Upper lobe of right lung (tissue), 1 donor: Measurements from ENCODE around the gene SLC15A3. TPM values are rescaled to one million over a fixed set of nuclear protein-coding genes. Genes with fewer than 3 reads are reported as not detected.

ENCODE experiments used
- ATAC-seq: fragments of 200-7000 bp; cut with Tn5 transposase; one replicate; pipeline ENCODE4 v1.9.1; 2020; ENCODE audit warnings: mild to moderate bottlenecking, moderate library complexity
- DNase-seq: peaks from one replicate; pipeline ENCODE4 v3.0.0-alpha.2; 2020
- H3K27ac ChIP-seq: fragments of 200-600 bp; one replicate; pipeline ENCODE4 v1.8.0; 2022
- H3K27me3 ChIP-seq: fragments of 200-600 bp; one replicate; pipeline ENCODE4 v1.8.0; 2022; ENCODE audit warnings: mild to moderate bottlenecking
- H3K36me3 ChIP-seq: fragments of 200-600 bp; one replicate; pipeline ENCODE4 v1.8.0; 2022
- H3K4me1 ChIP-seq: fragments of 200-600 bp; one replicate; pipeline ENCODE4 v1.8.0; 2022
- H3K4me3 ChIP-seq: fragments of 200-600 bp; one replicate; pipeline ENCODE4 v1.8.0; 2022; ENCODE audit warnings: mild to moderate bottlenecking
- H3K9me3 ChIP-seq: fragments of 200-600 bp; one replicate; pipeline ENCODE4 v1.8.0; 2022
- CTCF ChIP-seq: fragments of 200-600 bp; IDR thresholded peaks from one replicate; pipeline ENCODE4 v1.8.0; 2022; ENCODE audit warnings: antibody characterized with exemption
- intact Hi-C: fragments of 100-400 bp; cut with DNase I; formaldehyde crosslinking; loops from one replicate; pipeline ENCODE4 v1.11.0; 2022
- total RNA-seq: library from RNA; stranded (reverse); fragmentation: NEBNext Ultra II Directional; extraction: Animal tissue kit (Norgen Biotek cat#: 25700); gene quantifications from one replicate; pipeline ENCODE4 v1.2.1, GENCODE V29; 2021
- donor health status: DM: no; HTN: yes; CAD: no; lungs with severe emphysema.

SLC15A3 gene
- total RNA-seq, 1 donor from 2014 or later, result 139 TPM

DNA sequence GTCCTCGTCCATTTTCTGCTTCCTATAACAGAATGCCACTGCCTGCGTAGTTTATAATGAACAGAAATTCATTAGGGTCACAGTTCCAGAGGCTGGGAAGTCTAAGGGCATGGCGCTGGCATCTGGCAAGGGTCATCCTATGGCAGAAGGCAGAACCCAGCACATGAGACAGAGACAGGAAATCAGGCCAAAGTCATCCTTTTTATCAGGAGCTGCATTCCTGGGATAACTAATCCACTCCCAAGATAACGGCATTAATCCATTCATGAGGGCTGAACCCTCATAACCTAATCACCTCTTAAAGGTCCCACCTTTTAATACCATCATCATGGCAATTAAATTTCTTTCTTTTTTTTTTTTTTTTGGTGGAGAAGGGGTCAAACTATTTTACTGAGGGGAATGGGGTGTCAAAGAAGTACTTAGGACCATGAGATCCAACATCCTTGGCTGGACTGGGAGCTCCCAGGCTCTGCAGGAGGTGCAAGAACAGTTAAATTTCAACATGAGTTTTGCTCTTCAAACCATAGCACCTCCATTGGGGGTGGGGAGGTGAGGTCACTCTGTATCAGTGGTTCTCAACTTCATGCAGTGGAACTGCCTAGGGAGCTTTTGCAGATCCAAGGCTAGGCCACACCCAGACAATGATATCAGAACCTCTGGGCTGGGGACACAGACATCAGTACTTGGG is 33.6 kb downstream of the SLC15A3 start:
- no peak for TF ChIP-seq CTCF
- peaks cover 38% of the 10 kb centered on the region for H3K36me3 ChIP-seq
- DNase-seq, result no peak
- no peaks in the 10 kb centered on the region for H3K9me3 ChIP-seq
- no peak overlapping the region for H3K4me3 ChIP-seq
- H3K27ac ChIP-seq, result no peak overlapping the region
- no peak for ATAC-seq
- H3K4me1 ChIP-seq, result peaks cover 34% of the 10 kb centered on the region
- H3K27me3 ChIP-seq, result no peaks in the 10 kb centered on the region
- intact Hi-C loops, result no loop called here

DNA sequence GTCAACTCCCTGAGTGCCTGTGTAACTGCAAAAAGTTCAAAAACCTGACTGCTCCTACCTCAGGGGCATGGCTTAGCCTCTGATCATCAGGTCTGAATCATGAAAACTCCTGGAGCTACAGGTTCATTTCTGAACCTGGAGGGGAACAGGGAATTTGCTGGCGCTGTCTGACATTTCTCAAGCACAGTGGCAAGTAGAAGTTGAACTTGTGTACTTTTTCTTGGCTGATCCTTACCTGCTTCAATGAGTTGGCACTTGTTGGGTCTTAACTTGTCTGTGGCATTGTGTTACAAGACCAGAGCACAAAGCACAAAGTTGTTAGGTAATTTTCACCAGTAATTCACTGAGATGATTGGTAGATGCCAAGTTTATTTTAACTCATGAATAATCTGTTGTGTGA is 34.7 kb downstream of the SLC15A3 start:
- no peak overlapping the region for H3K27ac ChIP-seq
- peaks cover 39% of the 10 kb centered on the region for H3K4me1 ChIP-seq
- ATAC-seq, result no peak
- H3K4me3 ChIP-seq, result no peak overlapping the region
- no peak for DNase-seq
- H3K27me3 ChIP-seq, result no peaks in the 10 kb centered on the region
- no peaks in the 10 kb centered on the region for H3K9me3 ChIP-seq
- intact Hi-C loops, result no loop called here
- TF ChIP-seq CTCF, result no peak
- peaks cover 27% of the 10 kb centered on the region for H3K36me3 ChIP-seq

GRCh38 chr11:60916669-60917206 is 35.2 kb downstream of the SLC15A3 start:
- DNase-seq (no peak), ATAC-seq (no peak)
- H3K9me3 ChIP-seq, result no peaks in the 10 kb centered on the region
- no peak overlapping the region for H3K27ac ChIP-seq
- H3K36me3 ChIP-seq, result peaks cover 21% of the 10 kb centered on the region
- H3K4me1 ChIP-seq, result peaks cover 39% of the 10 kb centered on the region
- no peak overlapping the region for H3K4me3 ChIP-seq
- intact Hi-C loops, result no loop called here
- no peaks in the 10 kb centered on the region for H3K27me3 ChIP-seq
- TF ChIP-seq CTCF, result no peak

DNA sequence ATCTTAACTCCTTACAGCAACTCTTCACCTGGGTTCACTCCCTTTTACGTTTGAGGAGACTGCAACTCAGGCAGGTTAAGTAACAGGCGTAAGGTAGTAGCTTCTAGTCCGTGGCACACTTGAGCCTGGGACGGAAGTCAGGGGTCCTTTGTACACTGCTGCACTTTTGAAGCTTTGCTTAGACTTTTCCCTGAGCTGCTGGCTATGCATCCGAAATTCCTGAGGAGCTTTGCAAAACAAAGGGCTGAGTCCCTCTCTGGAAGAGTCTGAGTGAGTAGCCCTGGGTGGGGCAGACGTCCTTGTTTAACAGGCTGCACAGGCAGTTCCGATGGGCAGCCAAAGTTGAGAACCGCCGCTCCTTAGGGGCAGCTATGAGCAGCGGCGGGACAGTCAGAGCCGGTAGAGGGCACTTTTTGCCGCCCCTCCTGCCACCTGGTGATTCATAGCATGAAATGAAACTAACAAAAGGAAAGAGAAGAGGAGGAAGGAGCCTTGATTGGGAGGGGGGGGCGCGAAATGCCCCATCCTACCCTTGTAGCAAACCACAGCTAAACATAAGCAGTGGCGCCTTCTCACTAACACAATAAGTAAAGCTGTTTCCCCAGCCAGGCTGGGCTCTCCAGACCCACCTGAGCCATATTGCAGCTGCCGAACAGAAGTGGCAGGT is 36.6 kb downstream of the SLC15A3 start:
- Histone ChIP-seq H3K27me3 (no peaks in the 10 kb centered on the region), H3K4me3 (peak overlapping the region; percentile 83), H3K9me3 (no peaks in the 10 kb centered on the region), H3K4me1 (peaks cover 46% of the 10 kb centered on the region), H3K27ac (peak overlapping the region; percentile 96), H3K36me3 (peaks cover 8% of the 10 kb centered on the region)
- intact Hi-C loops, result no loop called here
- ATAC-seq (peak; percentile 70), DNase-seq (peak; percentile 84)
- TF ChIP-seq CTCF, result peak; percentile 36

DNA sequence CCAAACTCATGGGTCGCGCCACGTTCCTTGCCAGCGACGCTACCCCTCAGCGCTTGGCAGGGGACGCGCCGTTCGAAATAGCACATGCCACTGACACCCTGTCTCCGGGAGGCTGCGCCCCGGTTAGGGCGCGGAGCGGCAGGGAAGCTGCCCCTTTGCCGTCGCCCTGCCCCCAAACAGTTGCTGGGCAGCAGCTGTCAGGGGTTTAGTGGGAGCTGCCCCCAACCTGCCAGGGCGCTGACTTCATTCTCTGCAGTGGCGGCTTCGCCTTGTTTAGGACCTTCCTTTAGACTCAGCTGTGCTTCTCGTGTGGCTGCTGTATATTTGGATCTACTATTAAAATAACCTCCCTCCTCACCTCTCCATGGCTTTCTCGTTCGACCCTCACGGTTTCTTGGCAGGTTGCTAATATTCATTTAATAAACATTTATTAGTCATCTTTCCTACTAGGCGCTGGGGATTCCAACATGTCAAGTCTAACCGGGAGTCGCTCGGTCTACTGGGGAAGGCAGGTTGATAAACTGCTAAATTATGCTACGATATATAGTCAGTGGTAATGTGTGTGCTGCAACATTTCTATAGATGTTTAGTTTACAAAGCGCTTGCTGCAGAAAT is 37.2 kb downstream of the SLC15A3 start:
- peak; percentile 44 for ATAC-seq

More for the DNA sequence above, 37.2 kb downstream of the SLC15A3 start:
- H3K27me3 ChIP-seq, result no peaks in the 10 kb centered on the region
- H3K36me3 ChIP-seq, result peaks cover 1% of the 10 kb centered on the region
- intact Hi-C loops, result no loop called here
- no peaks in the 10 kb centered on the region for H3K9me3 ChIP-seq
- TF ChIP-seq CTCF, result no peak
- peak overlapping the region; percentile 83 for H3K4me3 ChIP-seq
- peak overlapping the region; percentile 96 for H3K27ac ChIP-seq
- DNase-seq, result peak; percentile 75
- peaks cover 44% of the 10 kb centered on the region for H3K4me1 ChIP-seq
